Measurements from ENCODE around the gene EYS. TPM values are rescaled to one million over a fixed set of nuclear protein-coding genes. Genes with fewer than 3 reads are reported as not detected.

Gene EYS
- total and polyA plus RNA-seq, 9 of the 15 experiments (the other 6 are each of a cell fraction or from before 2014, with no cell fraction given) = 0.03 to 0.36 (median 0.10) TPM; not detected in 2

DNA sequence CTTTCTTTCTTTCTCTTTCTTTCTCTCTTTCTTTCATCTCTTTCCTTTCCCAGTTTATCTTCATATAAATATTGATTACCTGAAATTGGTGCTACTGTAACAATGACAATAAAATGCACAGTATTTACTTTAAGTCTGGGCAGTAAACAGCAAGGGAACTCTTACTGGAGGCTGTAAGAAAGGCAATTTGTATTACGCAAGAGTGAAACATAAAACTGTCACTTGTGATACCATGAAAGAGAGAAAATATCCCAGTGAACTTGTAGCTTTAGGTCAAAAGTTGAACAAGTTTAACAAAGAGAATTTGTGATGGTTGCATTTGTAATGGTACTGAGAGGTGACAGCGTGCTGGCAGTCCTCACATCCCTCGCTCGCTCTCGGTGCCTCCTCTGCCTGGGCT is 80.0 kb downstream of the EYS start:
- intact Hi-C loops (cut with micrococcal nuclease) (no loop called here), in situ Hi-C loops (cut with MboI) (no loop called here)
- no peak overlapping the region for H2AFZ ChIP-seq (ENCODE audit: low read depth, low read length)
- no peak overlapping the region for H3K27ac ChIP-seq (ENCODE audit: extremely low read depth, low read depth, low read length)
- no TSS peak for BruUV-seq (replicated peaks)
- TF ChIP-seq MEF2A (IDR thresholded peaks at IDR 0.05; ENCODE audit: control insufficient read depth, low read depth, low read length) (no peak), CEBPB (tag; IDR thresholded peaks at IDR 0.05) (peak; percentile 57), CEBPG (CRISPR knock-in tag; IDR thresholded peaks at IDR 0.05) (no peak), CEBPG (tag; conservative IDR thresholded peaks at IDR 0.05 in 1 of 2, IDR thresholded peaks at IDR 0.05 in 1 of 2) (peak; percentile 23 to 78; a peak in 2 of 4 replicates), ZNF717 (CRISPR knock-in tag; IDR thresholded peaks at IDR 0.05) (no peak), CHD2 (IDR thresholded peaks at IDR 0.05; ENCODE audit: low read depth, low read length) (no peak)
- ChIA-PET POLR2A (no interaction called here), CTCF (ENCODE audit: low intra/inter-chr PET ratio) (no interaction called here)
- FAIRE-seq (no peak), DNase-seq (ENCODE audit: extremely low read depth in 1 of 4, low spot score in 3 of 4) (no peak), ATAC-seq (no peak)
- 15% methylated on average over 5 of the region's 5 CpGs for WGBS (ENCODE audit: insufficient coverage, low coverage, missing lambda C conversion rate)
- no peak overlapping the region for H3K4me2 ChIP-seq (ENCODE audit: insufficient read depth, low read length)
- H3K79me2 ChIP-seq (ENCODE audit: control insufficient read depth, insufficient read depth, low read length) = no peaks in the 10 kb centered on the region
- no peaks in the 10 kb centered on the region for H3K4me1 ChIP-seq (replicated peaks in 1 of 2; ENCODE audit: control insufficient read depth in 2 of 2, insufficient read depth in 2 of 2, low read length in 2 of 2)
- no peaks in the 10 kb centered on the region for H4K20me1 ChIP-seq (replicated peaks; ENCODE audit: control insufficient read depth, insufficient read depth, low read length)
- H3K9me1 ChIP-seq (ENCODE audit: control insufficient read depth, insufficient read depth, low read length) = no peaks in the 10 kb centered on the region
- H3K36me3 ChIP-seq (ENCODE audit: control insufficient read depth, insufficient read depth, low read length) = no peaks in the 10 kb centered on the region
- H3K27me3 ChIP-seq (ENCODE audit: control insufficient read depth in 2 of 2, insufficient read depth in 2 of 2, low read length in 2 of 2) = no peaks in the 10 kb centered on the region
- H3K9me3 ChIP-seq (replicated peaks; ENCODE audit: control insufficient read depth, insufficient read depth, low read depth, low read length) = no peaks in the 10 kb centered on the region
- H3K9ac ChIP-seq (ENCODE audit: insufficient read depth in 1 of 2, low read depth in 2 of 2, low read length in 2 of 2) = no peak overlapping the region
- no peak overlapping the region for H3K4me3 ChIP-seq

DNA sequence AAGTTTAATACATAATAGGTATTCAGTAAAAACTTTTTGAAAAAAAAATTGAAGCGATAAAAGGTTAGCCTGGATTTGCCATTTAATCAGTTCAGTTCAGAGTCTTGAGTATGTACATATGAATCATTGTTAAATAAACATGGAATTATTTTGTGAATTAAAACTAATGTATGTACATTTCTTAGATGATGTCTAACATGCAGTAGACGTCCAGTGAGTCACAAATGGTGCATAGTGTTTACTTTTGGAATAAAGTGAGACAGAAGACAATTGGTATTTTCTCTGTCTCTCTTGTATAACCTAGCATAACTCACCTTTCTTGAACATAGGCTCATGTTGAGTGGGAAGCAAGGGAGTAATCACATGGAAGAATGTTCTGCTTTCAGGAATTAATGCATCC is 83.5 kb downstream of the EYS start:
- Histone ChIP-seq H2AFZ (ENCODE audit: low read depth, low read length) (no peak overlapping the region), H3K9ac (ENCODE audit: insufficient read depth in 1 of 2, low read depth in 2 of 2, low read length in 2 of 2) (no peak overlapping the region), H3K27me3 (ENCODE audit: control insufficient read depth in 2 of 2, insufficient read depth in 2 of 2, low read length in 2 of 2) (no peaks in the 10 kb centered on the region), H3K9me1 (ENCODE audit: control insufficient read depth, insufficient read depth, low read length) (no peaks in the 10 kb centered on the region), H3K4me2 (ENCODE audit: insufficient read depth, low read length) (no peak overlapping the region), H3K4me3 (no peak overlapping the region), H3K27ac (ENCODE audit: extremely low read depth, low read depth, low read length) (no peak overlapping the region), H3K36me3 (ENCODE audit: control insufficient read depth, insufficient read depth, low read length) (no peaks in the 10 kb centered on the region), H3K79me2 (ENCODE audit: control insufficient read depth, insufficient read depth, low read length) (no peaks in the 10 kb centered on the region), H4K20me1 (replicated peaks; ENCODE audit: control insufficient read depth, insufficient read depth, low read length) (no peaks in the 10 kb centered on the region), H3K4me1 (replicated peaks in 1 of 2; ENCODE audit: control insufficient read depth in 2 of 2, insufficient read depth in 2 of 2, low read length in 2 of 2) (no peaks in the 10 kb centered on the region), H3K9me3 (replicated peaks; ENCODE audit: control insufficient read depth, insufficient read depth, low read depth, low read length) (no peaks in the 10 kb centered on the region)
- BruUV-seq (replicated peaks) = no TSS peak
- ChIA-PET CTCF (ENCODE audit: low intra/inter-chr PET ratio) (no interaction called here), POLR2A (no interaction called here)
- FAIRE-seq = no peak
- in situ Hi-C loops (cut with MboI) = no loop called here
- intact Hi-C loops (cut with micrococcal nuclease) = no loop called here
- 2% methylated on average over 2 of the region's 2 CpGs for WGBS (ENCODE audit: insufficient coverage, low coverage, missing lambda C conversion rate)
- ATAC-seq = no peak
- DNase-seq (ENCODE audit: extremely low read depth in 1 of 4, low spot score in 3 of 4) = no peak
- TF ChIP-seq SNRNP70 (optimal IDR thresholded peaks at IDR 0.05; ENCODE audit: low read depth, low read length) (no peak), STAT5A (IDR thresholded peaks at IDR 0.05; ENCODE audit: borderline replicate concordance, low read length) (no peak), ZNF707 (CRISPR knock-in tag; conservative IDR thresholded peaks at IDR 0.05) (no peak), ZNF507 (tag; conservative IDR thresholded peaks at IDR 0.05) (no peak), NBN (IDR thresholded peaks at IDR 0.05; ENCODE audit: low read depth) (no peak), HEY1 (CRISPR knock-in tag; IDR thresholded peaks at IDR 0.05; ENCODE audit: borderline replicate concordance) (no peak), ZFPM2 (CRISPR knock-in tag; IDR thresholded peaks at IDR 0.05) (no peak), GATA2 (CRISPR knock-in tag; IDR thresholded peaks at IDR 0.05) (no peak), KAT2B (IDR thresholded peaks at IDR 0.05; ENCODE audit: low read depth, low read length) (no peak), KLF13 (tag; IDR thresholded peaks at IDR 0.05; ENCODE audit: borderline replicate concordance, low read depth) (no peak)
- TF ChIP-seq, protein P1, sequence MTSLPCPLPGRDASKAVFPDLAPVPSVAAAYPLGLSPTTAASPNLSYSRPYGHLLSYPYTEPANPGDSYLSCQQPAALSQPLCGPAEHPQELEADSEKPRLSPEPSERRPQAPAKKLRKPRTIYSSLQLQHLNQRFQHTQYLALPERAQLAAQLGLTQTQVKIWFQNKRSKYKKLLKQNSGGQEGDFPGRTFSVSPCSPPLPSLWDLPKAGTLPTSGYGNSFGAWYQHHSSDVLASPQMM (CRISPR knock-in tag; IDR thresholded peaks at IDR 0.05) = no peak
- TF ChIP-seq, protein P2, sequence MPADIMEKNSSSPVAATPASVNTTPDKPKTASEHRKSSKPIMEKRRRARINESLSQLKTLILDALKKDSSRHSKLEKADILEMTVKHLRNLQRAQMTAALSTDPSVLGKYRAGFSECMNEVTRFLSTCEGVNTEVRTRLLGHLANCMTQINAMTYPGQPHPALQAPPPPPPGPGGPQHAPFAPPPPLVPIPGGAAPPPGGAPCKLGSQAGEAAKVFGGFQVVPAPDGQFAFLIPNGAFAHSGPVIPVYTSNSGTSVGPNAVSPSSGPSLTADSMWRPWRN (IDR thresholded peaks at IDR 0.05; ENCODE audit: low read depth) = no peak
